GM21360 (cell line): ENCODE measurements around the gene JAZF1.

Experiments used
- ATAC-seq: cut with Tn5 transposase; IDR thresholded peaks from one replicate; pipeline ENCODE4 v1.9.1; 2021; ENCODE audit warnings: mild to moderate bottlenecking, moderate library complexity; ENCODE audit not compliant: unreplicated experiment

JAZF1 gene

GRCh38 chr7:27991006-27991528, 189.5 kb downstream of the JAZF1 start:
- no peak for ATAC-seq

- no peak for ATAC-seq
Observed at GRCh38 chr7:27976531-27976930, 204.1 kb downstream of the JAZF1 start.

- no peak for ATAC-seq
Observed at GRCh38 chr7:27973625-27974024, 207.0 kb downstream of the JAZF1 start.

GRCh38 chr7:27972276-27972675, 208.3 kb downstream of the JAZF1 start:
- no peak for ATAC-seq

- ATAC-seq = no peak
Observed at GRCh38 chr7:27971171-27971812, 209.3 kb downstream of the JAZF1 start.

GRCh38 chr7:27970350-27970749, 210.2 kb downstream of the JAZF1 start:
- ATAC-seq = no peak

- ATAC-seq = no peak
Observed at GRCh38 chr7:27969346-27969745, 211.2 kb downstream of the JAZF1 start.

GRCh38 chr7:27967639-27968038, 213.0 kb downstream of the JAZF1 start:
- ATAC-seq = no peak

GRCh38 chr7:27966219-27966780, 214.3 kb downstream of the JAZF1 start:
- no peak for ATAC-seq

GRCh38 chr7:27965650-27966049, 214.9 kb downstream of the JAZF1 start:
- no peak for ATAC-seq

- no peak for ATAC-seq
Observed at GRCh38 chr7:27964820-27965219, 215.8 kb downstream of the JAZF1 start.

- ATAC-seq = no peak
Observed at GRCh38 chr7:27963056-27963455, 217.5 kb downstream of the JAZF1 start.

- ATAC-seq = no peak
Observed at GRCh38 chr7:27962273-27962672, 218.3 kb downstream of the JAZF1 start.

- no peak for ATAC-seq
Observed at GRCh38 chr7:27961255-27961654, 219.3 kb downstream of the JAZF1 start.

- ATAC-seq = no peak
Observed at GRCh38 chr7:27960415-27960814, 220.2 kb downstream of the JAZF1 start.

- no peak for ATAC-seq
Observed at GRCh38 chr7:27958933-27959548, 221.6 kb downstream of the JAZF1 start.

- no peak for ATAC-seq
Observed at GRCh38 chr7:27955596-27955995, 225.0 kb downstream of the JAZF1 start.

- ATAC-seq = no peak
Observed at GRCh38 chr7:27955011-27955410, 225.6 kb downstream of the JAZF1 start.

GRCh38 chr7:27953777-27954176, 226.8 kb downstream of the JAZF1 start:
- no peak for ATAC-seq

- ATAC-seq = no peak
Observed at GRCh38 chr7:27953361-27953760, 227.2 kb downstream of the JAZF1 start.

- ATAC-seq = no peak
Observed at GRCh38 chr7:27952456-27953285, 227.9 kb downstream of the JAZF1 start.
